NCI-H2196 treated with DMSO at 0.1 percent for 48 hours (cell line): ENCODE results near the gene MFSD8.
"Not testable (repeated sequence)": the region's sequence is repeated elsewhere in the genome, so short reads cannot be mapped to it uniquely, and the experiment has no call there.

ENCODE experiments used
- DNase-seq: peaks from one replicate; lab custom pipeline; 2025; ENCODE audit not compliant: unreplicated experiment; lab: John Stamatoyannopoulos, UW

Gene MFSD8, protein sequence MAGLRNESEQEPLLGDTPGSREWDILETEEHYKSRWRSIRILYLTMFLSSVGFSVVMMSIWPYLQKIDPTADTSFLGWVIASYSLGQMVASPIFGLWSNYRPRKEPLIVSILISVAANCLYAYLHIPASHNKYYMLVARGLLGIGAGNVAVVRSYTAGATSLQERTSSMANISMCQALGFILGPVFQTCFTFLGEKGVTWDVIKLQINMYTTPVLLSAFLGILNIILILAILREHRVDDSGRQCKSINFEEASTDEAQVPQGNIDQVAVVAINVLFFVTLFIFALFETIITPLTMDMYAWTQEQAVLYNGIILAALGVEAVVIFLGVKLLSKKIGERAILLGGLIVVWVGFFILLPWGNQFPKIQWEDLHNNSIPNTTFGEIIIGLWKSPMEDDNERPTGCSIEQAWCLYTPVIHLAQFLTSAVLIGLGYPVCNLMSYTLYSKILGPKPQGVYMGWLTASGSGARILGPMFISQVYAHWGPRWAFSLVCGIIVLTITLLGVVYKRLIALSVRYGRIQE

DNA sequence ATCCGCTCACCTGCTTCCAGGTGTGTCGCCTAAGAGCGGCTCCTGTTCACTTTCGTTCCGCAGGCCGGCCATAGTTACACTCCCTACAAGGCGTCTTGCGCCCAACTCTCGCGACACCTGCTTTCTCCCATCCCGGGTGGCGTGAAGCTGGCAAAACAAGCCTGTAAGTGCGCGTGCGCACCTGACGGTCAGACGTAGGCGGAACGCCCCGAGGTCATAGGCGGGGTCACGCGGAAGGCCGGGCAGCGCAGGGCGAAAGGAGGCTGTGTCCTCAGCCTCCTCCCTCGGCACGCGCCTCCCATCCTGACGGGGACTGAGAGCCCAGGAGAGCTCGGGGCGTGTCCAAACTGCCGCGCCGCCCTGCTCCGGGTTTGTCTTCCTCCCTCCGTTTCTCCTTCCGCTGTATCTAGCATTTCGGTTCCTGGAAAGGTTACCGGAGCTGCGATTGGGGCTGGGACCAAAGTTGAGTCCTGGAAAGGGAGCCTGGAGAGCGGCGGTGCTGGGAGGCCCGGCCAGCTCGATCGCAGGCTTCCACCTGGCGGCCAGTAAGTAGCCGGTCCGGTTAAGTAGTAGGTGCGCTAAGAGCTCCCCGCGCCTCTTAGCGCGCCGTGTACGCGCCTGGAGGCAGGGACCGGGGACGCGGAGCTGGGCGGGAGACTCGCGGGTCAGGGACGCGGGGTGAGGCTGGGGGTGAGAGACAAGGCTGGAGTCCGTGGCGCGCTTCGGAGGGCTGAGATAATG lies at the start of gene MFSD8, which contains the start of gene ABHD18:
MFSD8 (minus strand) TSS at position 112 of the 741 bp plus-strand sequence; CDS start at position 72, 40 bp downstream.
ABHD18 (plus strand) TSS at position 345 of the 741 bp plus-strand sequence. CDS start 17,550 bp downstream, outside the sequence.
- peak; percentile 82 for DNase-seq

DNA sequence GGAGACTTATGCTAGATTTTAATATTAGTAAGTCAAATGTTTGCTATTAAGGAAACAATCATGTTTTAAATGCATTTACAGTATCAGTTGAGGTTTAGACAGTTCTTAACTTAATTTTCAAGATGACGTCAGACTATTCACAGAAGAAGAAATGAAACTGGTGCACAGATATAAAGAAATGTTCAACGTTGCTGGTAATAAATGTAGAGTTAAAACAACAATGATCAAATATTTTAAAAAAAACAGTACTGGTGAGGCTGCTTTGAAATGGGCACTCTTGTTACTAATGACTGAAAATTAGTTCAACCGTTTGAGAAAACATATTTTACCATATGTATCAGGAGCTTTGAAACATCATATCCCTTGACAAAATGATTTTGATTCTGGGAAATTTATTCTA lies 44.5 kb upstream of the MFSD8 start:
- DNase-seq = no peak

DNA sequence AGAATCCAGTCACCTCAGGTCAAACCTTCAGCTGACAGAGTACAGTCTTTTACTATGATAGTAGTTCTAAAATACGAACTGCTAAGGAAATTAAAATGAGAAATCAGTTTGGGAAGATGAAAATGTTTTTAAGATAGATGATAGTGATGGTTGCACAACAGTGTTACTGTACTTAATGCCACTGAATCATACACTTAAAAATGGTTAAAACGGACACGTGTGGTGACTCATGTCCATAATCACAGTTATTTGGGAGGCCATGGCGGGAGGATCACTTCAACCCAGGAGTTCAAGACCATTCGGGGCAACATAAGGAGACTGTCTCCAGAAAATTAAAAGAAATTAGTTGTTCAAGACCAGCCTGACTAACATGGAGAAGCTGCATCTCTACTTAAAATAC lies 41.6 kb upstream of the MFSD8 start:
- DNase-seq = no peak

DNA sequence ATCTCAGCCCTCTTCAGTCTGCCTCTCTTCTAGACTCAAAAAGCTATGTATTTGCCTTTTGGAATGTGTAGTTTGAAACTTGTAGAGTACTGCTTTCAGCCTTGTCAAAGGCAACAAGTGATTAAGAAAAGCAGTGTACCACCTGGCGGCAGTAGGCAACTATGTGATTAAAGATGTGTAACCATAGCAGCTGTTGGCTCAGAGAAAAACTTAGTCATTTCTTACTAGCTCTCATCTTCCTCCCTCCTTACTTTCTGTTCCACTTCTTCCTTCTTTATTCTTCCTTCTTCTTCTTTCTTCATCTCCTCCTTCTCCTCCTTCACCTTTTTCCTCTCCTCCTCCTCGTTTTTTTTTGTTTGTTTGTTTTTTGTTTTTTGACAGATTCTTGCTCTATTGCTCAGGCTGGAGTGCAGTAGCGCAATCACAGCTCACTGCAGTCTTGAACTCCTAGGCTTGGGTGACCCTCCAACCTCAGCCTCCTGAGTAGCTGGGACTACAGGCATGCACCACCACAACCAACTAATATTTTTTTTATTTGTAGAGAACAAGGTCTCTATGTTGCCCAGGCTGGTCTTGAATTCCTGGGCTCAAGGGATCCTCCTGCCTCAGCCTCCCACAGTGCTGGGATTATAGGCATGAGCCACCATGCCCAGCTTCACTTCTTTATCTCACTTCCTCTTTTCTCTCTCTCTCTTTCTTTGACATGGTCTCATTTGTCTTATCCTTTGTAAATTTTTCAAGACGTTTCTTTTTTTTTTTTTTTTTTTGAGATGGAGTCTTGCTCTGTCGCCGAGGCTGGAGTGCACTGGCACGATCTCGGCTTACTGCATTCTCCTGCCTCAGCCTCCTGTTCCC lies 32.8 kb upstream of the MFSD8 start:
- no peak for DNase-seq

DNA sequence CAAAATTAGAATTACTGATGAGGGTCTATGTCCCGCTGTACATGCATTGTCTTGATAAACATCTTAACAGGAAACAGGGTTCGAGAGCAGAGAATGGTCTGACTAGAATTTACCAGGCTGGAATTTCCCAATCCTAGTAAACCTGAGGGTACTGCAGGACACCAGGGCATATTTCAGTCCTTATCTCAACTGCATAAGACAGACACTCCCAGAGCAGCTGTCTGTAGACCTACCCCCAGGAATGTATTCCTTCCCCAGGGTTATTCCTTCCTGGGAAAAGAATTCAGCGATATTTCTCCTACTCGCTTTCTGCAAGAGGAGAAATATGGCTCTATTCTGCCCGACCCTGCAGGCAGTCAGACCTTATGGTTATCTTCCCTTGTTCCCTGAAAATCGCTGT lies 31.5 kb upstream of the MFSD8 start:
- not testable (repeated sequence) for DNase-seq

DNA sequence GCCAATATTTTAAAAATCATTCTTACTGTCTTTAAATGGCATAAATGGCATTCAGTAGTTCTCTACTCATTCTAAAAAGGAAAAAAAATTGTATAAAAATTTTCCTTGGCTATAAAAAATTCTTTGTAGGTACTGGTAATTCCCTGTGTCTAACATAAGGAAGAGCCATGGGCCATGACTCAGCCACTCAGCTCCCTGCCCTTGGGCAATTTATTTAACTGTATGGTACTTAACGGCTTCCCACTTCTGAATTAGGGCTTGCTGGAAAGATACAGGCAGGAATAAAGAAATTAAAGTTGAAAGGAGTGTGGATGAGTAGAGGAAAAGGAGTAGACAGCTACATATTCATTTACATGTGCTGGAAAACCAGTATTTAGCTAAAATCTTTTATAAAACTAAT lies 30.8 kb upstream of the MFSD8 start:
- DNase-seq = no peak

DNA sequence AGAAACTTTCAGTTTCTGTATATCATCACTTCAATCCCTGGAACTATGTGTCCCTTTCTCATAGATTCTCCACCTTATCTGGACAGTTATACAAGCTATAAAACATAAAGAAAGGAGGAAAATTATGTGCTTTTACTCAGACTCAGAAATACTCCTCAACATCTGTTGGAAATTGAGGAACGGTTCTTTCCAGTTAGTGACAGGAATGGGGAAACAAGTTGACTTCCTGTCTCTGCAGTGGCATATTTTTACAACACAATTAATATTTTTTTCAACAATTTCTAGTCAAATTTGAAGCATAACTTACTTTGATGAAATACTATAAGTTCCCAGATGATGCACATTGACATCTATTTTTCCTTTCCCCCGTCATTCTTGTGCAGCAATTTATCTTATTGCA lies 28.2 kb upstream of the MFSD8 start:
- DNase-seq = no peak

DNA sequence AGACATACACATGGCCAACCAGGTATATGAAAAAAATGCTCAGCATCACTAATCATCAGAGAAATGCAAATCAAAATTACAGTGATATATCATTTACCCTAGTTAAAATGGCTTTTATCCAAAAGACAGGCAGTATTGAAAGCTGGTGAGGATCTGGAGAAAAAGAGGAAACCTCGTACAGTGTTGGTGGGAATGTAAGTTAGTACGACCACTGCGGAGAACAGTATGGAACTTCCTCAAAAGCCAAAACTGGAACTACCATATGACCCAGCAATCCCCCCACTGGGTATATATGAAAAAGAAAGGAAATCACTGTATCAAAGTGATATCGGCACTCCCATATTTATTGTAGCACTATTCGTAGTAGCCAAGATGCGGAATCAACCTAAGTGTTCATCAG lies 23.7 kb upstream of the MFSD8 start:
- DNase-seq = no peak

DNA sequence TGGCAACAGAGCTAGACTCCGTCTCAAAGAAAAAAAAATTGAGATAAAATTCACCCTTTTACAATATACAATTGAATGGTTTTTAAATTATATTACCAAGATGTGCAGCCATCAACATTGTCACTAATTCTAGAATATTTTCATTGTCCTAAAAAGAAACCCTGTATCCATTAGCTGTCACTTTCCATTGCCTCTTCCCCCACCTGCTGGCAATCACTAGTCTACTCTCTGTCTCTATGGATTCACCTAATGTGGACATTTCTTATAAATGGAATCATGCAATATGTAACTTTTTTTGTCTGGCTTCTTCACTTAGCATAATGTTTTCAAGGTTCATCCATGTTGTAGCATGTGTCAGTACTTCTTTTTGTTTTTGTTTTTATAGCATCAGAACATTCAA lies 21.0 kb upstream of the MFSD8 start:
- DNase-seq = no peak

DNA sequence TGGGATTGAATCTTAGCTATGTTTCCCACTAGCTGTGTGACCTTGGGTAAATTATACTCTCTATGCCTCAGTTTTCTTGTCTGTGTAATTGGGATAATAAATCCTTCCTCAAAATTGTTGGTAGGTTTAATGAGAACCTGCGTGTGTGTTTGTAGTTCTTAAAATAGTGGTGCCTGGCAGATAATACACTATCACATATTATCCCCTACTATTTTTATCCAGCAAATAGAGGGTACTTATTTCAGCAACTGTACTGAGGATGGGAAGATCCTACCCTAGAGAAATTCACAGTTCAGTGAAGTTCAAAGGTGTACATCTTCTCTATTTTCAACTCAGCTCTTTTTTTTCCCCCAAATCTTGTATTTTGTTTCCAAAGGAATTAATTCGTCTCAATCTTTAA lies 17.5 kb upstream of the MFSD8 start:
- DNase-seq = no peak

DNA sequence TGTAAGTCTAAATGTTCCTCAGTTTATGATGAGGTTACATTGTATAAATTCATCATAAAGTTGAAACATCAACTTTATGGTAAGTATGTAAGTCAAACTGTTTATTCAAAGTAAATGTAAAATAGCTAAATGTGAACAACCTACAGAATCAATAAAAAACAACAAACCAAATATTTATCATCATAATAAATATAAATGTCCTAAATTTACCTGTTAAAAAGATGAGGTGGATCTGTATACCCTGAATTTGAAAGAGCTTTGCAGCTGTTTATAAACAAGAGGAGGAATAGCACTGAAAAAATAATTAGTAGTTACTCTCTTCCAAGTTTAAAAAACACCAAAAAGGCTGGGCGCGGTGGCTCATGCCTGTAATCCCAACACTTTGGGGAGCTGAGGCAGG lies 14.0 kb upstream of the MFSD8 start:
- DNase-seq = no peak

DNA sequence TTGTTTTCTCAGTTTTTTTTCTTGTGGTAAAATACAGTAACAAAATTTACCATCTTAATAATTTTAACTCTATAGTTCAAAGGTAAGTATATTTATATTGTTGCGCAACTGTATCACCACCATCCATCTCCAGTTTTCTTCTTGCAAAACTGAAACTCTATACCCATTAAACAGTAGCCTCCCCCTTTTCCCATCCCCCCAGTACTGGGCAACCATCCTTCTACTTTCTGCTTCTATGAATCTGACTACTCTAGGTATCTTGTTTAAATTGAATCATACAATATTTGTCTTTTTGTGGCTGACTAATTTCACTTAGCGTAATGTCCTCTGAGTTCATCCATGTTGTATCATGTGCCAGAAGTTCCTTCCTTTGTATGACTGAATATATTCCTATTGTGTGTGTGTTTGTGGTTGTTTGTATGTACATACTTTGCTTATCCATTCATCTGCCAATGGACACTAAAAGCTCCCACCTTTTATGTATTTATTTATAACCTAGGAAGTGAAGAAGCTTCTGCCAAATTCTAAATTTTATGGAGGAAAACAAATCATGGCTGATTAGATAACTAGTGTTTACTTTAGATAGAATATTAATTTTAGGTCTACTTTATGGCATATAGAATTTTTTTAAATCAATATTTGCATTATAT lies 10.3 kb upstream of the MFSD8 start:
- DNase-seq = peak; percentile 26

DNA sequence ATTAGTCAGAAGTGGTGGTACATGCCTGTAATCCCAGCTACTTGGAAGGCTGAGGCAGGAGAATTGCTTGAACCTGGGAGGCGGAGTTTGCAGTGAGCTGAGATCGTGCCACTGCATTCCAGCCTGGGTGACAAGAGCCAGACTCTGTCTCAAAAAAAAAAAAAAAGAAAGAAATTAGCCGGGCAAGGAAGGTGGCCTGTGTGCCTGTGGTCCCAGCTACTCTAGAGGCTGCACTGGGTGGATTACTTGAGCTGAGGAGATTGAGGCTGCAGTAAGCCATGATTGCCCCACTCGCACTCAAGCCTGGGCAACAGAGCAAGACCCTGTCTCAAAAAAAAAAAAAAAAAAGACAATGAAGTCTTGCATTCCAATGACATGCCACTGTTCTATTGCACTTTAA lies 6.0 kb upstream of the MFSD8 start:
- DNase-seq = not testable (repeated sequence)

DNA sequence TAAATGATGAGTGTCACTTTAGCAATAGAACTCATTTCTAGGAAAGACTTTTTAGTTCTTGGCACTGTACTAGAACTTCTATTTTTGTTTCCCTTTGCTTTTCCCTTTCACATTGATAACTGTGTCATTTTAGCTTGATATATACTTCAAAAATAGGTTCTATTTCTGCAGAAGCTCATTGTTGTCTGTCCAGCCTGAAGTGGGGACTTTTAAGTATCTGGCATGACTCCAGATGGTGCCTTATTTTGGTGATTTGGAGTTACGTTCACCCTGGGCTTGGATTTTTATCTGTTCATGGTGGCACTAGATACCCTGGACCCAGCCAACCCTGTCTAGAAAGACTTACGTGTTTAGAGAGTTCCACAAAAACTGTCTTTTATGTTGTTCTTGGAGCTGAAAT lies 3.6 kb upstream of the MFSD8 start:
- DNase-seq = no peak

DNA sequence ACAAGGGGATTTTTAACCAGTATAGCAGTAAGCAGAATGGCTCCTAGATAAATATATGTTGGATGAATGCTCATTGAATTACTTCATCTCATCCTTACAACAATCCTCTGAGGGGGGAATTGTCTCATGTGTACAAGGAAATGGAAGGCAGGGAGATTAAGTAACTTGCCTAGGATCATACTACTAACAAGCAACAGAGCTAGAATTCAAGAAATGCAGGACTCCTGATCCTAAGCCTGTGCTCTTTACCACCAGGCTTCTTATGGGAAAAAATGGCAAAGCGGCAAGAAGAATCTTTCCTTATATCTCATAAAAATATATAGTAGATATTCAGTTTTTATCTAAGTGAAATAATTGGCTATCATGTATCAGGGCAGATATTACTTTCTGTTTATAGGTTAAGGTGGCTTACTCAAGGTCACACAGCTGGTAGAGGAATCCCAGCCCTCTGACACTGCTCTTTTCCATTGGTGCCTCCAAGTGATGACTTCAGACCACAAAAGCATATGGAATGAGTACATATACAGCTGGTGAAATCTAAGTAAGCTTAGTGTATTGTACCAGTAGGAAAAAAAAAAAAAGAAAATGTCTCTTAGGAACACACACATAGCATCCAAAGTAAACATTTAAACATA lies 2.3 kb upstream of the MFSD8 start:
- DNase-seq = no peak

DNA sequence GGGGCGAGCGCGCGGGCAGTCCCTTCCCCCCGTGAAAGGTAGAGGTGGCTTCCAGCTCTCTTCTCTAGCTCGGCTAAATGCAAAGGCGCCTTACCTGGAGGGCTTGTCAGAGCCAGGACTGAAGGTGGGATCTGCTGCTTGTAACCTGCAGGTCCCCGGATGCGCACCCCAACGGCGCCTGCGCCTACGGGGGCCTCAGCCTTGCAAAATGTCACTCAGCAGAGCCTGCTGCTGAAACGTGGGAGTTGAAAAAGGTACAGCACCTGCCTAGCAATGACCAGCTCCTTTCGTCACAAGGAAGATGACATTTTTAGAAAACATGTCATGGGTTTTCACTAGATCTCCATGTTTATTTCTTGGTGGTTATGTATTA lies 816 bp upstream of the MFSD8 start:
- DNase-seq = peak; percentile 10

DNA sequence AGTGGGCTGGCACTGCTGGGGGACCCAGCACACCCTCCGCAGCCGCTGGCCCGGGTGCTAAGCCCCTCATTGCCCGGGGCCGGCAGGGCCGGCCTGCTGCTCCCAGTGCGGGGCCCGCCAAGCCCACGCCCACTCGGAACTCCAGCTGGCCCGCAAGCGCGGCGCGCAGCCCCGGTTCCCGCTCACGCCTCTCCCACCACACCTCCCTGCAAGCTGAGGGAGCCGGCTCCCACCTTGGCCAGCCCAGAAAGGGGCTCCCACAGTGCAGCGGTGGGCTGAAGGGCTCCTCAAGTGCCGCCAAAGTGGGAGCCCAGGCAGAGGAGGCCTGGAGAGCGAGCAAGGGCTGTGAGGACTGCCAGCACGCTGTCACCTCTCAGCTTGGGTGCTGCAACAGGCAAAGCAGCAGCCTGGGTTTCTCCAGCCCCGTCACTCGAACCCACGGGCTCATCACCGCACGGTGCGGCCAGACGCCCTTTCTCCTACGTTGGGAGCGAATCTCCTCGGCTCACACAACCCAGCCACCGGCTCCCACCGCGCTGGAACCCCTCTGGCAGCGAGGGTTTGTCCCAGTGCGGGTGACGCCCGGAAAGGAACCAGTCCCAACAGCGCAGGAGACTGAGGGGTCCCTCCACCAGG lies 429 bp downstream of the MFSD8 start:
- DNase-seq = not testable (repeated sequence)

DNA sequence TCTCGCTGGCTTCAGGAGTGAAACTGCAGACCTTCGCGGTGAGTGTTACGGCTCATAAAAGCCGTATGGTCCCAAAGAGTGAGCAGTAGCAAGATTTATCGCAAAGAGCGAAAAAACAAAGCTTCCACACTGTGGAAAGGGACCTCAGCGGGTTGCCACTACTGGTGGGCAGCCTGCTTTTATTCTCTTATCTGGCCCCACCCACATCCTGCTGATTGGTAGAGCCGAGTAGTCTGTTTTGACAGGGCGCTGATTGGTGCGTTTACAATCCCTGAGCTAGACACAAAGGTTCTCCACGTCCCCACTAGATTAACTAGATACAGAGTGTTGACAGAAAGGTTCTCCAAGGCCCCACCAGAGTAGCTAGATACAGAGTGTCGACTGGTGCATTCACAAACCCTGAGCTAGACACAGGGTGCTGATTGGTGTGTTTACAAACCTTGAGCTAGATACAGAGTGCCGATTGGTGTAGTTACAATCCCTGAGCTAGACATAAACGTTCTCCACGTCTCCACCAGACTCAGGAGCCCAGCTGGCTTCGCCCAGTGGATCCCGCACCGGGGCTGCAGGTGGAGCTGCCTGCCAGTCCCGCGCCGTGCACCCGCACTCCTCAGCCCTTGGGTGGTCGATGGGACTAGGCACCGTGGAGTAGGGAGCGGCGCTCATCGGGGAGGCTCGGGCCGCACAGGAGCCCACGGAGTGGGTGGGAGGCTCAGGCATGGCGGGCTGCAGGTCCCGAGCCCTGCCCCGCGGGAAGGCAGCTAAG lies 1.2 kb downstream of the MFSD8 start:
- not testable (repeated sequence) for DNase-seq

DNA sequence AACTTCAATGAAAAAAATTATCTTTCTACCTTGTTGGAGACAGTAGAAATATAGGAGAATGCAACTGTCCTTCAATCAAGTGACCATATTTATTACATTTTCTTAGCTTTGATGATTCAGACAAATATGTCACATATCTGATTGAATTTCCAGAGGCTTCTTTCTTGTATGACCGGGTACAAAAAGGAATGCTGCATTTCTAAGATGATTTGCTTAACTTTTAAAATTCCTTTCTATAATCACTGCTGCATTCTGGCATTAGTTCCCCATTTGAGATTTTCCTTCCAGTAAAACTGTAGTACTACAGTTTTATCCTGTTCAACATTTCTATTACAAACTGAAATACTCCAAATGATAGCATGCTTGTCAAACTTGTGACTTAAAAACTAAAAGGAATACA lies 5.2 kb downstream of the MFSD8 start:
- no peak for DNase-seq
